HFF-Myc (cell line): ENCODE data around the gene GALNS.

Source experiments
- DNase-seq: peaks from one replicate; pipeline ENCODE4 v3.0.0-alpha.2; 2011; ENCODE audit warnings: low read depth; ENCODE audit errors: extremely low read depth
- H3K4me3 ChIP-seq: replicated peaks from 2 replicates; pipeline ENCODE4 v1.5.1; 2011; ENCODE audit warnings: low read depth, mild to moderate bottlenecking, control low read depth, low read length
- CTCF ChIP-seq: IDR thresholded peaks from 2 replicates; pipeline ENCODE4 v1.5.1; 2012; ENCODE audit warnings: mild to moderate bottlenecking, low read depth, low read length, control low read depth; ENCODE audit errors: missing control alignments

Gene GALNS

GRCh38 chr16:88867581-88868246 lies 11.0 kb upstream of the GALNS start:
- no peak for TF ChIP-seq CTCF
- DNase-seq = no peak
- H3K4me3 ChIP-seq = no peak overlapping the region

GRCh38 chr16:88866151-88866920 lies 9.6 kb upstream of the GALNS start, which contains the start of gene PABPN1L:
TSS of gene PABPN1L (minus strand) at chr16:88866660. CDS start at chr16:88866606, 54 bp downstream.
- H3K4me3 ChIP-seq = no peak within 1 kb of the TSS
- TF ChIP-seq CTCF = no peak
- no peak for DNase-seq

GRCh38 chr16:88865742-88866141 lies 9.0 kb upstream of the GALNS start:
- no peak for DNase-seq
- H3K4me3 ChIP-seq = no peak overlapping the region
- TF ChIP-seq CTCF = no peak

GRCh38 chr16:88865310-88865709 lies 8.6 kb upstream of the GALNS start:
- no peak for DNase-seq
- no peak for TF ChIP-seq CTCF
- no peak overlapping the region for H3K4me3 ChIP-seq

- no peak overlapping the region for H3K4me3 ChIP-seq
- DNase-seq = no peak
- no peak for TF ChIP-seq CTCF
Observed at GRCh38 chr16:88864521-88864920, 7.8 kb upstream of the GALNS start.

GRCh38 chr16:88864099-88864498 lies 7.4 kb upstream of the GALNS start:
- TF ChIP-seq CTCF = no peak
- no peak for DNase-seq
- H3K4me3 ChIP-seq = no peak overlapping the region
